Gastrocnemius medialis (tissue), 4 donors: Measurements from ENCODE around the gene CYP4F11. TPM values are rescaled to one million over a fixed set of nuclear protein-coding genes. Genes with fewer than 3 reads are reported as not detected.
"Not testable (repeated sequence)": the region's sequence is repeated elsewhere in the genome, so short reads cannot be mapped to it uniquely, and the experiment has no call there.

ENCODE experiments used
- ATAC-seq, 2 donors: fragments of 150-250 bp; one replicate each; pipeline ENCODE4 v1.9.1; 2016
- DNase-seq, 2 donors: peaks; one replicate each; pipeline ENCODE4 v3.0.0-alpha.2; 2019
- H3K27ac ChIP-seq, 4 donors: fragments of 200-600 bp; sonication (generic); 1 replicate in 1 of 4; 2 replicates in 3 of 4; pipeline ENCODE4 v1.5.1; 2016 to 2018; ENCODE audit warnings: mild to moderate bottlenecking in 2 of 4, moderate library complexity in 1 of 4
- H3K27me3 ChIP-seq, 3 donors: fragments of 200-600 bp; sonication (generic) in 2 of 3; 1 replicate in 1 of 3; 2 replicates in 2 of 3; pipeline versions ENCODE4 v1.5.1 to v1.6.0; 2016 to 2019; ENCODE audit warnings: mild to moderate bottlenecking in 1 of 3, moderate library complexity in 1 of 3
- H3K36me3 ChIP-seq, 2 donors: fragments of 200-600 bp; sonication (generic) in 1 of 2; one replicate each; pipeline ENCODE4 v1.5.1; 2017 to 2018
- H3K4me1 ChIP-seq, 2 donors: fragments of 200-600 bp; sonication (generic) in 1 of 2; one replicate each; pipeline ENCODE4 v1.5.1; 2016 to 2017; ENCODE audit warnings: mild to moderate bottlenecking in 2 of 2
- H3K4me3 ChIP-seq, 4 donors: fragments of 200-600 bp; sonication (generic) in 3 of 4; 1 replicate in 1 of 4; 2 replicates in 3 of 4; pipeline ENCODE4 v1.5.1; 2016 to 2019; ENCODE audit warnings: mild to moderate bottlenecking in 2 of 4
- H3K9me3 ChIP-seq, 3 donors: fragments of 200-600 bp; sonication (generic) in 2 of 3; 1 replicate in 1 of 3; 2 replicates in 2 of 3; pipeline ENCODE4 v1.5.1; 2016 to 2019
- CTCF ChIP-seq, 5 experiments: fragments of 450-650 bp in 3 of 5; fragments of 200-600 bp in 2 of 5; sonication (generic) in 2 of 5; IDR thresholded peaks in 4 of 5; conservative IDR thresholded peaks in 1 of 5; 1 replicate in 4 of 5; 2 replicates in 1 of 5; pipeline ENCODE4 v1.5.1; 2016 to 2019; ENCODE audit warnings: antibody characterized with exemption in 5 of 5, mild to moderate bottlenecking in 3 of 5, moderate library complexity in 3 of 5
- POLR2A ChIP-seq, 2 donors: fragments of 450-650 bp; IDR thresholded peaks; one replicate each; pipeline ENCODE4 v1.6.1; 2017; ENCODE audit warnings: antibody characterized with exemption in 2 of 2, mild to moderate bottlenecking in 2 of 2, moderate library complexity in 2 of 2
- in situ Hi-C, 4 donors: fragments of 200-750 bp; cut with MboI; loops; one replicate each; pipeline versions ENCODE4 v1.15.0 to v1.8.0; 2017; ENCODE audit warnings: low sequenced_read_pairs in 4 of 4
- intact Hi-C: fragments of 100-400 bp; cut with DNase I; formaldehyde crosslinking; loops from one replicate; pipeline ENCODE4 v1.15.1; 2023; ENCODE audit warnings: low total_unique reads
- total RNA-seq, 4 donors: library from RNA; depleted of rRNA; stranded (reverse); fragments of >200 nt; gene quantifications; one replicate each; pipeline versions ENCODE4 v1.1.0 to v1.2.3, GENCODE V29; 2016

Gene CYP4F11
- total RNA-seq, 4 donors from 2014 or later = 0.10 to 0.86 (median 0.32) TPM

- no peak for TF ChIP-seq POLR2A (IDR thresholded peaks at IDR 0.05)
- TF ChIP-seq CTCF (IDR thresholded peaks at IDR 0.05 in 4 of 5, conservative IDR thresholded peaks at IDR 0.05 in 1 of 5) = no peak
- DNase-seq (no peak), ATAC-seq (no peak)
- Histone ChIP-seq H3K27ac (no peak overlapping the region), H3K27me3 (peaks cover 2 to 7% (median 5%) of the 10 kb centered on the region in 3 donors), H3K36me3 (no peaks in the 10 kb centered on the region), H3K4me1 (no peaks in the 10 kb centered on the region), H3K4me3 (no peak overlapping the region), H3K9me3 (no peaks in the 10 kb centered on the region)
- in situ Hi-C loops (no loop called here), intact Hi-C loops (no loop called here)
These were observed 32.1 kb downstream of the CYP4F11 start for GRCh38 chr19:15902254-15902653.

- in situ Hi-C loops = no loop called here
- intact Hi-C loops = no loop called here
- no peak for DNase-seq
- Histone ChIP-seq H3K27me3 (peaks cover 2 to 5% (median 5%) of the 10 kb centered on the region in 3 donors), H3K9me3 (no peaks in the 10 kb centered on the region), H3K36me3 (no peaks in the 10 kb centered on the region), H3K4me1 (no peaks in the 10 kb centered on the region), H3K27ac (no peak overlapping the region), H3K4me3 (no peak overlapping the region)
- no peak for ATAC-seq
- TF ChIP-seq CTCF (IDR thresholded peaks at IDR 0.05 in 4 of 5, conservative IDR thresholded peaks at IDR 0.05 in 1 of 5) = no peak
- TF ChIP-seq POLR2A (IDR thresholded peaks at IDR 0.05) = no peak
These were observed 33.8 kb downstream of the CYP4F11 start for GRCh38 chr19:15900504-15900903.

- H3K27me3 ChIP-seq, ATAC-seq, H3K4me1 ChIP-seq, H3K27ac ChIP-seq, DNase-seq, in situ Hi-C loops, H3K36me3 ChIP-seq, H3K9me3 ChIP-seq, intact Hi-C loops, H3K4me3 ChIP-seq: not testable (repeated sequence)
These were observed 34.3 kb downstream of the CYP4F11 start for GRCh38 chr19:15900032-15900431.

- H3K27me3 ChIP-seq, ATAC-seq, H3K36me3 ChIP-seq, DNase-seq, H3K4me1 ChIP-seq, H3K9me3 ChIP-seq, intact Hi-C loops, H3K27ac ChIP-seq, H3K4me3 ChIP-seq, in situ Hi-C loops: not testable (repeated sequence)
These were observed 34.8 kb downstream of the CYP4F11 start for GRCh38 chr19:15899561-15899960.

GRCh38 chr19:15897738-15898276 lies 36.5 kb downstream of the CYP4F11 start, which contains the start of gene CYP4F2:
TSS of gene CYP4F2 (minus strand) at chr19:15898074. CDS start at chr19:15897611, 463 bp downstream.
- ATAC-seq (no peak), DNase-seq (no peak)
- H3K9me3 ChIP-seq = no peaks in the 10 kb centered on the region
- in situ Hi-C loops (no loop called here), intact Hi-C loops (no loop called here)
- no peak within 1 kb of the TSS for H3K4me3 ChIP-seq
- no peak within 1 kb of the TSS for H3K27ac ChIP-seq
- TF ChIP-seq POLR2A (IDR thresholded peaks at IDR 0.05) (no peak), CTCF (IDR thresholded peaks at IDR 0.05 in 4 of 5, conservative IDR thresholded peaks at IDR 0.05 in 1 of 5) (no peak)
- H3K4me1 ChIP-seq = no peaks in the 10 kb centered on the region
- H3K27me3 ChIP-seq = peaks cover 2 to 5% (median 4%) of the 10 kb centered on the region in 3 donors
- H3K36me3 ChIP-seq = no peaks in the 10 kb centered on the region
